Measurements from ENCODE around the gene MICAL3. TPM values are rescaled to one million over a fixed set of nuclear protein-coding genes. Genes with fewer than 3 reads are reported as not detected.

MICAL3 gene
- total RNA-seq, 1 donor from 2014 or later, result 33.6 TPM

GRCh38 chr22:17929909-17930308 is 94.5 kb downstream of the MICAL3 start:
- Histone ChIP-seq H3K9ac (no peak overlapping the region), H3K27me3 (no peaks in the 10 kb centered on the region), H2AFZ (replicated peaks) (no peak overlapping the region), H3K4me1 (no peaks in the 10 kb centered on the region), H3K27ac (no peak overlapping the region), H3K79me2 (ENCODE audit: low read depth) (peaks cover 74% of the 10 kb centered on the region), H4K20me1 (ENCODE audit: low read depth) (peaks cover 18% of the 10 kb centered on the region), H3K9me3 (ENCODE audit: low read depth) (no peaks in the 10 kb centered on the region), H3K4me3 (no peak overlapping the region), H3F3A (ENCODE audit: low read depth) (no peaks in the 10 kb centered on the region), H3K4me2 (no peak overlapping the region), H3K36me3 (no peaks in the 10 kb centered on the region)
- Mint-ChIP-seq H3K36me3 (no peaks in the 10 kb centered on the region), H3K27me3 (ENCODE audit: insufficient read depth, low read depth) (peaks cover 2% of the 10 kb centered on the region), H3K9me3 (peaks cover 26% of the 10 kb centered on the region), H3K4me3 (no peak overlapping the region), H3K27ac (no peak overlapping the region), H3K4me1 (no peaks in the 10 kb centered on the region)
- TF ChIP-seq EZH2phosphoT487 (IDR thresholded peaks at IDR 0.05), result no peak
- TF ChIP-seq CTCF (IDR thresholded peaks at IDR 0.05), result no peak
- TF ChIP-seq EZH2 (IDR thresholded peaks at IDR 0.05), result no peak
- no peak for DNase-seq (ENCODE audit: low spot score)

GRCh38 chr22:17928391-17928790 is 96.0 kb downstream of the MICAL3 start:
- Mint-ChIP-seq H3K9me3 (peaks cover 12% of the 10 kb centered on the region), H3K27ac (no peak overlapping the region), H3K36me3 (no peaks in the 10 kb centered on the region), H3K27me3 (ENCODE audit: insufficient read depth, low read depth) (peaks cover 2% of the 10 kb centered on the region), H3K4me3 (no peak overlapping the region), H3K4me1 (no peaks in the 10 kb centered on the region)
- no peak overlapping the region for H3K9ac ChIP-seq
- H2AFZ ChIP-seq (replicated peaks), result no peak overlapping the region
- H3K27me3 ChIP-seq, result no peaks in the 10 kb centered on the region
- no peaks in the 10 kb centered on the region for H3K4me1 ChIP-seq
- H3F3A ChIP-seq (ENCODE audit: low read depth), result no peaks in the 10 kb centered on the region
- no peaks in the 10 kb centered on the region for H3K9me3 ChIP-seq (ENCODE audit: low read depth)
- H3K4me3 ChIP-seq, result no peak overlapping the region
- no peak for DNase-seq (ENCODE audit: low spot score)
- peaks cover 77% of the 10 kb centered on the region for H3K79me2 ChIP-seq (ENCODE audit: low read depth)
- no peak overlapping the region for H3K4me2 ChIP-seq
- TF ChIP-seq CTCF (IDR thresholded peaks at IDR 0.05), result no peak
- TF ChIP-seq EZH2 (IDR thresholded peaks at IDR 0.05), result no peak
- no peak for TF ChIP-seq EZH2phosphoT487 (IDR thresholded peaks at IDR 0.05)
- peaks cover 33% of the 10 kb centered on the region for H4K20me1 ChIP-seq (ENCODE audit: low read depth)
- H3K27ac ChIP-seq, result no peak overlapping the region
- H3K36me3 ChIP-seq, result no peaks in the 10 kb centered on the region

DNA sequence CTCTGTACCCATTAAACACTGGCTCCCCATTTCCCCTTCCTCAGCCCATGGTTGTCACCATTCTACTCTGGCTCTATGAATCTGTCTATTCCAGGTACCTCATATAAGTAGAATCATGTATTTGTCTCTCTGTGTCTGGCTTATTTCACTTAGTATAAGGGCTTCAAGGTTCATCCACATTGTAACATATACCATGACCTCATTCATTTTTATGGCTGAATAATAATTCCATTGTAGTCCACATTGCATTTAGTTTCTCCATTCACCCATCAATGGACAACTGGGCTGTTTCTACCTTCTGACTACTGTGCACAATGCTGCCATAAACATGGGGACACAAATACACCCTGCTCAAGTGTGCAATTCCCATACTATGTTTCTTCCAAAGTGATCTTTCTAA is 97.3 kb downstream of the MICAL3 start:
- Histone ChIP-seq H3K27me3 (no peaks in the 10 kb centered on the region), H3F3A (ENCODE audit: low read depth) (no peaks in the 10 kb centered on the region), H3K4me1 (peaks cover 5% of the 10 kb centered on the region), H3K27ac (no peak overlapping the region), H3K4me2 (no peak overlapping the region), H3K36me3 (no peaks in the 10 kb centered on the region), H4K20me1 (ENCODE audit: low read depth) (peaks cover 46% of the 10 kb centered on the region), H3K4me3 (no peak overlapping the region), H3K9ac (no peak overlapping the region), H3K79me2 (ENCODE audit: low read depth) (peaks cover 78% of the 10 kb centered on the region), H2AFZ (replicated peaks) (no peak overlapping the region), H3K9me3 (ENCODE audit: low read depth) (no peaks in the 10 kb centered on the region)
- peaks cover 6% of the 10 kb centered on the region for H3K4me1 Mint-ChIP-seq
- peaks cover 2% of the 10 kb centered on the region for H3K9me3 Mint-ChIP-seq
- H3K27me3 Mint-ChIP-seq (ENCODE audit: insufficient read depth, low read depth), result no peaks in the 10 kb centered on the region
- DNase-seq (ENCODE audit: low spot score), result no peak
- no peak overlapping the region for H3K4me3 Mint-ChIP-seq
- no peak overlapping the region for H3K27ac Mint-ChIP-seq
- no peaks in the 10 kb centered on the region for H3K36me3 Mint-ChIP-seq
- TF ChIP-seq EZH2 (IDR thresholded peaks at IDR 0.05) (no peak), EZH2phosphoT487 (IDR thresholded peaks at IDR 0.05) (no peak), CTCF (IDR thresholded peaks at IDR 0.05) (no peak)

Data from neural progenitor cell (in vitro differentiated cells).